ENCODE results near the gene SELENOO. TPM values are rescaled to one million over a fixed set of nuclear protein-coding genes. Genes with fewer than 3 reads are reported as not detected.

Gene SELENOO
- total RNA-seq, 1 experiment from 2014 or later, result 41.3 TPM

DNA sequence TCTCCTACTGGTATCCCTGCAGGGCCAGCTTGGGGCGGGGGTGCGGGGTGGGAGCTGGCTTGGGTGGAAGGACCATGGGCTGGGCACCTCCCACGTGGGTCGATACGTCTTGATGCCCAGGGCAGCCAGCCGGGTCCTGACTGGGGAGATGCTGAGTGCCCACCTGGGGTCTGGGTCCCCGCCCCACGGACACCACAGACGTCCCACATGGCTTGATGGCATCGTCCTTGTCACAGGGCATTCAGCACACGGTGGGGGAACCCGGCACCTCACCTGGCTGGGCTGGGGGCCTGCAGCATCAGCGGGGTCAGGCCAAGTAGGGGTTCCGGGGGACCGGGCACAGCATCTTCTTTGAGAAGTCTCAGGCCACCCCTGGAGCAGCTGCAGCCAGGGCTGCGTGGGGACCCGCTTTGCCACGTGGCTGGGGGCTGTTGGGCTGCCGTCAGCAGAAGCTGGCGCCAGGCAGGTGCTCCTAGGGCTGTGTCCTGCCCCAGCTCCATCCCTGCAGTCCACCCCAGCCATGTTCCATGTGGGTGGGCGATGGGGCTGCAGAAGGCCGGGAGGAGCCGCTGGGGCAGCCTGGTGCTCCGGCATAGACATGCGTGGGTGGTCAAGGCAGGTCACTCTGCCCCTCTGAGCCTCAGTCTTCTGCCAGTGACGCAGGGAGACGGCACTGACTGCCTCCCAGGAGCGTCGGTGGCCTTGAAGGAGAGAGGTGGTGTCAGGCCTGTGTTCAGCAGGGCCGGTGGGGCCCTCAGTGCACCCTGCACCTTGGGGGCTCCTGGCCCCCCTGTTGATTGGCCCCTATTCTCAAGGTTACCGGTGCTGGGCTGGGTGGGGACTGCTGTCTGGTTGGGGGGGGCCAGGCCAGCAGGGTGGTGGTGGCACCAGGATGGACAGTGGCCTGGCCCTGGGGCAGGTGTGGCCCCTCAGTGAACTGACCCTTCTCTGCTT, 8.4 kb downstream of the SELENOO start:
- Histone ChIP-seq H3K4me1 (ENCODE audit: insufficient read depth, low read length, poor library complexity, severe bottlenecking) (no peaks in the 10 kb centered on the region), H3K36me3 (ENCODE audit: insufficient read depth, low read length, poor library complexity, severe bottlenecking) (peaks cover 37% of the 10 kb centered on the region), H3K27me3 (replicated peaks; ENCODE audit: insufficient read depth, low read depth, low read length, poor library complexity) (no peaks in the 10 kb centered on the region), H3K4me3 (ENCODE audit: low read depth, low read length, poor library complexity, severe bottlenecking) (no peak overlapping the region), H3K9me3 (ENCODE audit: low read depth, low read length, poor library complexity, severe bottlenecking) (no peaks in the 10 kb centered on the region), H3K27ac (ENCODE audit: low read depth, low read length, poor library complexity, severe bottlenecking) (no peak overlapping the region)
- TF ChIP-seq, protein P1, sequence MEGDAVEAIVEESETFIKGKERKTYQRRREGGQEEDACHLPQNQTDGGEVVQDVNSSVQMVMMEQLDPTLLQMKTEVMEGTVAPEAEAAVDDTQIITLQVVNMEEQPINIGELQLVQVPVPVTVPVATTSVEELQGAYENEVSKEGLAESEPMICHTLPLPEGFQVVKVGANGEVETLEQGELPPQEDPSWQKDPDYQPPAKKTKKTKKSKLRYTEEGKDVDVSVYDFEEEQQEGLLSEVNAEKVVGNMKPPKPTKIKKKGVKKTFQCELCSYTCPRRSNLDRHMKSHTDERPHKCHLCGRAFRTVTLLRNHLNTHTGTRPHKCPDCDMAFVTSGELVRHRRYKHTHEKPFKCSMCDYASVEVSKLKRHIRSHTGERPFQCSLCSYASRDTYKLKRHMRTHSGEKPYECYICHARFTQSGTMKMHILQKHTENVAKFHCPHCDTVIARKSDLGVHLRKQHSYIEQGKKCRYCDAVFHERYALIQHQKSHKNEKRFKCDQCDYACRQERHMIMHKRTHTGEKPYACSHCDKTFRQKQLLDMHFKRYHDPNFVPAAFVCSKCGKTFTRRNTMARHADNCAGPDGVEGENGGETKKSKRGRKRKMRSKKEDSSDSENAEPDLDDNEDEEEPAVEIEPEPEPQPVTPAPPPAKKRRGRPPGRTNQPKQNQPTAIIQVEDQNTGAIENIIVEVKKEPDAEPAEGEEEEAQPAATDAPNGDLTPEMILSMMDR (conservative IDR thresholded peaks at IDR 0.05; ENCODE audit: low read depth, low read length), result no peak
- no peak for TF ChIP-seq EZH2 (IDR thresholded peaks at IDR 0.05; ENCODE audit: borderline replicate concordance, low read depth, low read length, poor library complexity, severe bottlenecking)
- DNase-seq (ENCODE audit: low spot score), result no peak
- POLR2A ChIA-PET (ENCODE audit: low non-redundant PET), result interaction anchor here (0.7 kb wide), 1 partner anchor 65 kb away, joined by 6 read pairs; no protein-coding TSS in a partner anchor
- BruUV-seq (replicated peaks), result no TSS peak
- CTCF ChIA-PET, result no interaction called here
- intact Hi-C loops (cut with micrococcal nuclease; ENCODE audit: unreplicated experiment), result loop anchor here (1.0 to 5.0 kb wide), 2 partner anchors 63 to 277 kb away; no protein-coding TSS in a partner anchor

DNA sequence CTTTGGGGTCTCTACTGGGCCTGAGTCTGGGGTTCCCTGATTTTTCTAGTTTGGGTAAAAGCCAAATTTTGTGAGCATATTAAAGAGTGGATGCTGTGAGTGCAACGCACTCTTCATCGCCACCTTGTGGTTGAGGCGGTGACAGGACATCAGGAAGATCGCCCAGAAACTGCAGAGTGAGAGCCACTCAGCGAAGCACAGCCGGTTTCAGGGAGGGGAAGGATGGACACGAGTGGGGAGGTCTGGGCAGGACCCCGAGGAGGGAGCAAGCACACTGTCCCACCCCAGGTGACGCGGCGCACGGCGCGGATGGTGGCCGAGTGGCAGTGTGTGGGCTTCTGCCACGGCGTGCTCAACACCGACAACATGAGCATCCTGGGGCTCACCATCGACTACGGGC, 9.1 kb downstream of the SELENOO start:
- Histone ChIP-seq H3K4me3 (ENCODE audit: low read depth, low read length, poor library complexity, severe bottlenecking) (no peak overlapping the region), H3K4me1 (ENCODE audit: insufficient read depth, low read length, poor library complexity, severe bottlenecking) (no peaks in the 10 kb centered on the region), H3K36me3 (ENCODE audit: insufficient read depth, low read length, poor library complexity, severe bottlenecking) (peaks cover 37% of the 10 kb centered on the region), H3K27me3 (replicated peaks; ENCODE audit: insufficient read depth, low read depth, low read length, poor library complexity) (no peaks in the 10 kb centered on the region), H3K27ac (ENCODE audit: low read depth, low read length, poor library complexity, severe bottlenecking) (no peak overlapping the region), H3K9me3 (ENCODE audit: low read depth, low read length, poor library complexity, severe bottlenecking) (no peaks in the 10 kb centered on the region)
- TF ChIP-seq, protein P1 (conservative IDR thresholded peaks at IDR 0.05; ENCODE audit: low read depth, low read length), result peak; percentile 92
- TF ChIP-seq EZH2 (IDR thresholded peaks at IDR 0.05; ENCODE audit: borderline replicate concordance, low read depth, low read length, poor library complexity, severe bottlenecking), result no peak
- POLR2A ChIA-PET (ENCODE audit: low non-redundant PET), result no interaction called here
- intact Hi-C loops (cut with micrococcal nuclease; ENCODE audit: unreplicated experiment), result loop anchor here (1.0 to 5.0 kb wide), 3 partner anchors 61 to 278 kb away; no protein-coding TSS in a partner anchor
- DNase-seq (ENCODE audit: low spot score), result peak; percentile 77
- no TSS peak for BruUV-seq (replicated peaks)
- CTCF ChIA-PET, result no interaction called here

DNA sequence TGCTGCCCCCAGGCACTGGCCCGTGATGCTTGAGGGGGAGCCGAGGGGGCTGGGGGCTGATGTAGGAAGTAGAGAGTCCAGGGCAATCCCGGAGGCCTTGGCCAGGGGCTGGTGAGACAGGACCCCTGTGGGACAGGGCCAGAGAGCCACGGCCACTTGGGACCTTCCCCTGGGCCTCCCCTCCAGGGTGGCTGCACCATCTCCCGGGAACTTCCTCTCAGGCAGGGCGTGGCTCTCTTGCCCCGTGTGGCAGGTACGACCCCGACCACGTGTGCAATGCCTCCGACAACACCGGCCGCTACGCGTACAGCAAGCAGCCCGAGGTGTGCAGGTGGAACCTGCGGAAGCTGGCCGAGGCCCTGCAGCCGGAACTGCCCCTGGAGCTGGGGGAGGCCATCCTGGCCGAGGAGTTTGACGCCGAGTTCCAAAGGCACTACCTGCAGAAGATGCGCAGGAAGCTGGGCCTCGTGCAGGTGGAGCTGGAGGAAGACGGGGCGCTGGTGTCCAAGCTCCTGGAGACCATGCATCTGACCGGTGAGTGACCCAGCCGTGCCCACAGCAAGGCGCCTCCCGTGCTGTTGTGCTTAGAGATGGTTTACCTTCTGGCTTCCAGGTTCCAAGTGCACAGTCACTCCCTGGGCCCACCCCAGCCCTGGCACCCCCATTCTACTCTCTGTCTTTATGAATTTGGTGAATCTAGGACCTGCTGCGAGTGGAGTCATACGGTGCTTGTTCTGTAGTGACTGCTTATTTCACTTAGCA, 9.7 kb downstream of the SELENOO start:
- Histone ChIP-seq H3K9me3 (ENCODE audit: low read depth, low read length, poor library complexity, severe bottlenecking) (no peaks in the 10 kb centered on the region), H3K27ac (ENCODE audit: low read depth, low read length, poor library complexity, severe bottlenecking) (no peak overlapping the region), H3K4me1 (ENCODE audit: insufficient read depth, low read length, poor library complexity, severe bottlenecking) (no peaks in the 10 kb centered on the region), H3K36me3 (ENCODE audit: insufficient read depth, low read length, poor library complexity, severe bottlenecking) (peaks cover 40% of the 10 kb centered on the region), H3K27me3 (replicated peaks; ENCODE audit: insufficient read depth, low read depth, low read length, poor library complexity) (no peaks in the 10 kb centered on the region), H3K4me3 (ENCODE audit: low read depth, low read length, poor library complexity, severe bottlenecking) (no peak overlapping the region)
- TF ChIP-seq, protein P1 (conservative IDR thresholded peaks at IDR 0.05; ENCODE audit: low read depth, low read length), result no peak
- no peak for TF ChIP-seq EZH2 (IDR thresholded peaks at IDR 0.05; ENCODE audit: borderline replicate concordance, low read depth, low read length, poor library complexity, severe bottlenecking)
- ChIA-PET CTCF (no interaction called here), POLR2A (ENCODE audit: low non-redundant PET) (no interaction called here)
- DNase-seq (ENCODE audit: low spot score), result no peak
- intact Hi-C loops (cut with micrococcal nuclease; ENCODE audit: unreplicated experiment), result loop anchor here (1.0 kb wide), 1 partner anchor 61 kb away; no protein-coding TSS in a partner anchor
- BruUV-seq (replicated peaks), result no TSS peak

Data from A673 (cell line).